CD4-positive, alpha-beta T cell treated with Interleukin-4 for 4 hours (primary cell): ENCODE results near the gene SYT17.

Experiments
- DNase-seq: peaks from one replicate; pipeline ENCODE4 v3.0.0-alpha.2; 2020

Gene SYT17

DNA sequence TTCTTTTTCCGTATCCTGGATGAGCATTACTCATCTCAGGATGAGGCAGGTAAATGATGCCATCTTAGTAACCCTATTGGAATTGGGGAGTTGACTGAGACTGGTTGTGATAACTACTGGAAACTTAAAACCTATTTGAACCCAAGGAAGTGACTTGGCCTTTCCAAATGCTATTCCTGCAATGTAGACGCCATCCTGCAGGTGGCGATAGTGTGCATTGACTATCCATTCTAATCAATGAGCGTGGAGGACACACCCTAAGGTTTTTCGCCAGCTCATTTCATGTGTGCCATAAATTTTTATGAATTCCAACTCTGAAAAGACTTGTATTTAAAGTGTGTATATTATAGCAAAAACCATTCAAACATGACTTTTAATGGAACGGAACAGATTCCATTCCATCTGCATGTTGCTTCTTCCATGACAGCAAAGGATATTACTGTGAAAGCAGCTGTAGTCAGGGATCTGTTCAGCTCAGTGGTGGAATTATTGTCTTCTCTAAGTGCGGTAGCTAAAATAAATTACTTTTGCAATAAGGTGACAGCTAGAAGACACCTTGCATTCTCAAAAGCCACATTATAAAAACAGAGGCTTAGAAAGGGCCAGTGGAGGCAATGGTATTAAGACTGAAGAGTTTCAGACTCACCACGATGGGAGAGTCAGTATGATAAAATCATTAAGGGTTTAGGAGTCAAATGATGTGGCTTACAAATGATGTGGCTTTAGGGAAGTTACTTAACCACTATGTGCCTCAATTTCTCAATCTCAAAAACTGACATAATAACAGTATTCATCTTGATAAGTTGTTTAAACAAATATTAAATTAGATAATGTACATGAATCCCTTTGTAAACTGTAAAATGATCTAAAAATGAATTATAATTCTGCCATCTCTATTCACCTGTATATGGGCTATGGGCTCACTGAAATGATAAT lies 55.5 kb downstream of the SYT17 start:
- DNase-seq, result peak; percentile 7

GRCh38 chr16:19225651-19226050 lies 57.6 kb downstream of the SYT17 start:
- DNase-seq, result no peak

DNA sequence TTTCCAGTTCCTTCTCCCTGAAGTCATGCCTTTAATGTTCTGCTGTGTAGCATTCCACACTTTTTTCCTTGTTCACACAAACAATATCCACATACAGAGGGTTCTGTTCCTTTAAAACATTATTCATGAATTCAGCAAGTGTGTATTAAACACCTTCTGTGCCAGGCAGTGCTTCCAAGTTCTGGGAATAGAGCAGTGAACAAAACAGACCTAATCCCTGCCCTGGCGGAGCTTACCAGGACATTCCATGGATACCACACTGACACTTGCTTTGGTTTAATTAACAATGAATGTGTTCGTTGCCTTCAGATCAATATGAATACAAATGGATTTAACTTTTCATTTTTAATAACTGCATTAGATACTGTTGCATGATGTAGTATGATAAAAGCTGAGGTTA lies 59.6 kb downstream of the SYT17 start:
- no peak for DNase-seq

- DNase-seq, result no peak
Observed at GRCh38 chr16:19228052-19228451, 60.0 kb downstream of the SYT17 start.

DNA sequence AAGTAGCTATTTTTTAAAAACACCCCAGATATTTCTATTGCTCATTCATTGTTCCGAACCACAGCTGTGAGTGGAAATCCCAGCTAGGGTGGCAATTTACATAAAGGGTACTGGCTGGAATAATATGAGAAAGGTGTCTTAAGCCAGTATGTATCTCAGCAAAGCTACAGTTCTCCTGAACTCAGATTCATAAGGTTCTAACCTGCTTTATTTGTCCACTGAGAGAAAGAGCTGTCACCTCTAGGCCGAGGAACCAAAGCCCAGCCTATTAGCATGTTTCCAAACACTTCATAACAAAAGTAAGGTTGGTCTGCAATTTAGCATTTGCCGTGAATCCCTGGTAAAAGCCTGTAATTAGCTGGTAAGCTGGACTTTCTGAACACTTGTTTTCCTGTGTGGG lies 60.5 kb downstream of the SYT17 start:
- no peak for DNase-seq

GRCh38 chr16:19230575-19230974 lies 62.5 kb downstream of the SYT17 start:
- DNase-seq, result no peak

DNA sequence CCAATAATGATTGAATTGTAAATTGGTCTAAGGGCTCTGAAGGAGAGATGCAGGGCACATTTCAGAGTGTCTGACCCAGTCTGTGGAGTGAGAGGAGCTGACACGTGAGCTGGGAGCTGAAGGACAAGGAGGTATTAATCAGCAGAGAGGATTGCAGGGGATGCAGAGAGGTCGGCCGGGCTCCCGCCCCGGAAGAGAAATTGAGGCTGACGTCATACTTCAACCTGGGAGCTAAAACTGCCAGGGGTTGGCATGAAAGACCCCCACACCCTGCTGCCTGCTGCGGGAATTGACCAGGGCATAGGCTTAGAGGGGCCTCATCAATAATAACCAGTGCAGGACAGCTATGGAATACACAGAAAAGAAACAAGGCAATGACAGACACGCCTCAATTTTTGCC lies 63.8 kb downstream of the SYT17 start:
- no peak for DNase-seq

DNA sequence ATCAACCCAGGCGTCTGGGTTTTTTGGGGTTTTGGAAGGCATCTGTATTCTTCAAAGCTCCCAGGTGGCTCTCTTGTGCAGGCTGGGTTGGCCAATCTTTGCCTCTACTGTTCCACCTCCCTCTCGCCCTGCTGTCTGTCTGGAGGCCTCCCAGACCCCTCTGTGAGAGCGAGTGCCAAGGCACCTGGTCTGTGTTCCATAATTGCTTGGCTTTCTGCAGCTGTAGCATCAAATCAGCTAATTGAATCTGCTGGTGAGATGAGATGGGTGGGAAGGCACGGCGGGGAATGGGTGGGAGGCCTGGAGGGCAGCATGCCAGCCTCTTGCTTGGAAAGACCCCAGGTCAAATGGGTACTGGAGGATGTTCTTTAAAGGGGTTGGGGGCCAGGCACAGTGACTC lies 64.9 kb downstream of the SYT17 start:
- no peak for DNase-seq

GRCh38 chr16:19235478-19235877 lies 67.4 kb downstream of the SYT17 start:
- no peak for DNase-seq

DNA sequence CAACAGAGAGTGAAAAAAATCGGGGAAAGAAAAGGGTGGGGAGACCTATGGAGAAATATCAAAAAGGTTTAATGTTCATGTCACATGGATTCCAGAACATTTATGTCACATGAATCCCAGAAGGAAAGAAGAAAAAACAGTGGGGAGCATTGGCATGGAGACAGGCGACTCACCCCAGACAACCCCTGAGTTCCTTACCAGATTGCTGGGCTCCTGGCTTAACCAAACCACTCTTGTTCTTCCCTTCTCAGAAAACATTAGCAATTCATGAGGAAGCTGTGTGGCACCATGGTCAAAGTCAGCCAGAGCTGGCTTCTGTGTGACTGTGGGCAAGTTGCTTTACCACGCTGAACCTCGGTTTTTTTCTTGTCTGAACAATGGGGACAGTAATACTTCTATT lies 67.8 kb downstream of the SYT17 start:
- DNase-seq, result no peak

GRCh38 chr16:19236561-19237209 lies 68.6 kb downstream of the SYT17 start:
- no peak for DNase-seq

GRCh38 chr16:19238406-19238805 lies 70.4 kb downstream of the SYT17 start:
- DNase-seq, result no peak

- DNase-seq, result no peak
Observed at GRCh38 chr16:19239511-19240155, 71.6 kb downstream of the SYT17 start.

GRCh38 chr16:19240494-19240893 lies 72.5 kb downstream of the SYT17 start:
- DNase-seq, result no peak

DNA sequence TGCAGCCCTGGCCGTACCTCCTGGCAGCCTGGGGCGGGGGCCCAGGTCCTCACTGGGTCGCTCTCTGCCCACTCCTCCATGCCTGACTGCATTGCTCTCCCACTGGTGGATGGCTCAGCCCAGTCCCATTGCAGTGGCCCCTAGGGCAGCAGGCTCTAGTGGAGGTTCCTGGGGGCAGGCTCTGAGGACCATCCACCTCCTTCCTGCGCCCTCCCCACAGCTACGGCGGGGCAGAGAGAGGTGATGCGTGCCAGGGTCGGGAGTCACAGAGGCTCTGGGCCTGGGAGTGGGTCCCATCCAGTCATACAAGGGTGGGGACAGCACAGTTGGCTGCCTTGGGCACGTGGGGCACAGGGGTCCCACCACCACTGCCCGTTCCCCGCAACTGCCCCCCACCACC lies 73.5 kb downstream of the SYT17 start:
- DNase-seq, result no peak

DNA sequence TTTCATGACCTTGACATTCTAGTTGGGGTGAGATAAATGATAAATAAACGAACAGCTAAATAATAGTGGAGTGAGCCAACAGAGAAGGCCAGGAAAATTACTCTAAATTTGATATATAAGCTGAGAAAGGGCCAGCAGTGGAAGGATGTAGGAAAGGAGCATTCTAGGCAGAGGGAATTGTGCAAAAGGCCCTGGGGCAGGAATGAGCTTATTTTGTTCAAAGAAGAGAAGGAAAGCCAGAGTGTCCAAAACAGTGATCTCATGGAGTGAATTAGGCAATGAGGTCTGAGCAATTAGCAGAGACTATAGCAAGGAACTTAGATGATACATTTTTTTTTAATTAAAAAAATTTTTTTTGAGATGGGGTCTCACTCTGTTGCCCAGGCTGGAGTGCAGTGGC lies 74.1 kb downstream of the SYT17 start:
- no peak for DNase-seq

DNA sequence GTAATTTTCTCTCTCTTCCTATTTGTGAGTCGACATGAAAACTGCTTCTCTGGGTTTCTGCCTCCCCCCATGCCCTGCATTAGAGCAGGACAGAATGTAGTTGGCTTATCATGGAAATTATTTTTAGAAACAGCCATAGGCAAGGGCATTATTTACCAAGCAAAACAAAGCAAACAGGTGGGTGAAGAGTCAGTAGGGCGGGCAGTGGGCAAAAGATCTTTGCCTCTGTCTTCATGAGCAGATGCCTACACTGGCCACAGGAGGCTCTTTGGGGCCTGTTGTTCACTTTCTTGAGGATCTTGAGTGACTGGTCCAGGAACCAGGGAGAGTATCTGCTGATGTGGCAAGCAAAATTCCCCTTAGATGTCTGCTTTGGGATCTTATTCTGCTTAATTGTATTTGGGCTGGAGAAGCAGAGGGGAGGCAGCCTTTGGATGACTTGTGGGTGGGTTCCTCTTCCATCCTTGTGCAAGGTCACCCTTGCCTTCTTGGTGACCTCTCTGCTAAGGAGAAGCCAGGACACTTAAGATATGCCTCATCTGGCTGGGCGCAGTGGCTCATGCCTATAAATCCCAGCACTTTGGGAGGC lies 75.0 kb downstream of the SYT17 start:
- no peak for DNase-seq

- no peak for DNase-seq
Observed at GRCh38 chr16:19245326-19245925, 77.4 kb downstream of the SYT17 start.

- no peak for DNase-seq
Observed at GRCh38 chr16:19252904-19253303, 84.9 kb downstream of the SYT17 start.

- no peak for DNase-seq
Observed at GRCh38 chr16:19254611-19255010, 86.6 kb downstream of the SYT17 start.

- DNase-seq, result no peak
Observed at GRCh38 chr16:19264123-19264673, 96.2 kb downstream of the SYT17 start.

- DNase-seq, result no peak
Observed at GRCh38 chr16:19265380-19265930, 97.4 kb downstream of the SYT17 start.
